Pancreas (tissue), 10 donors: ENCODE measurements around the gene ST8SIA5. TPM values are rescaled to one million over a fixed set of nuclear protein-coding genes. Genes with fewer than 3 reads are reported as not detected.

Experiments
- ATAC-seq, 4 donors: fragments of 200-7000 bp; cut with Tn5 transposase; one replicate each; pipeline versions ENCODE4 v1.8.0 to v1.9.1; 2020; ENCODE audit warnings: mild to moderate bottlenecking in 4 of 4, moderate library complexity in 4 of 4
- DNase-seq, 6 donors: peaks; one replicate each; pipeline ENCODE4 v3.0.0-alpha.2; 2020
- FAIRE-seq: peaks from 2 replicates; lab custom pipeline; 2012; peaks lifted over from hg19 to GRCh38; lab: Jason Lieb, UNC
- H3K27ac ChIP-seq, 4 donors: fragments of 200-600 bp; sonication (generic); 1 replicate in 3 of 4; 2 replicates in 1 of 4; pipeline versions ENCODE4 v1.5.0 to v1.8.0; 2020
- H3K27me3 ChIP-seq, 4 donors: fragments of 200-600 bp; one replicate each; pipeline ENCODE4 v1.8.0; 2021
- H3K36me3 ChIP-seq, 3 donors: fragments of 200-600 bp; sonication (generic) in 1 of 3; one replicate each; pipeline versions ENCODE4 v1.5.0 to v1.8.0; 2020 to 2021
- H3K4me1 ChIP-seq, 3 donors: fragments of 200-600 bp; one replicate each; pipeline ENCODE4 v1.8.0; 2021
- H3K4me3 ChIP-seq, 4 donors: fragments of 200-600 bp; sonication (generic) in 2 of 4; one replicate each; pipeline versions ENCODE4 v1.5.0 to v1.8.0; 2020 to 2021
- H3K9me3 ChIP-seq, 4 donors: fragments of 200-600 bp; one replicate each; pipeline ENCODE4 v1.8.0; 2021
- WGBS, 2 donors: extraction: QIAGEN DNeasy Blood & Tissue Kit; methylation state at CpG; one replicate each; pipeline ENCODE4 v1.1.7; 2013; 5-methylcytosine and 5-hydroxymethylcytosine counted together
- intact Hi-C, 3 donors: fragments of 100-400 bp; cut with DNase I; formaldehyde crosslinking; loops; one replicate each; pipeline versions ENCODE4 v1.11.1 to v1.14.2; 2022
- polyA plus RNA-seq, 2 donors: library from polyadenylated mRNA; stranded (reverse); fragments of 200-250 nt; gene quantifications; one replicate each; pipeline ENCODE4 v1.2.3, GENCODE V29; 2013
- total RNA-seq, 6 donors: library from RNA; stranded (reverse); fragmentation: NEBNext Ultra II Directional in 4 of 6; extraction: Animal tissue kit (Norgen Biotek cat#: 25700) in 4 of 6; gene quantifications; one replicate each; pipeline versions ENCODE4 v1.2.1 to v1.2.4, GENCODE V29; 2021 to 2023
- TF ChIP-seq, protein P1 (sequence below), 4 donors: fragments of 200-600 bp; sonication (generic) in 3 of 4; IDR thresholded peaks; one replicate each; pipeline versions ENCODE4 v1.5.0 to v1.8.0; 2021; ENCODE audit warnings: antibody characterized with exemption in 4 of 4
- donor health status: healthy with polysubstance abuse.
- donor health status: DM: no; HTN: no; CAD: no; lungs with moderate emphysema.
- donor health status: DM: no; HTN: no; CAD: no.
- donor health status: control.
- donor health status: control.
- donor health status: Bipolar disorder and iron deficiency.
- donor health status: DM: yes; HTN: yes; CAD: no.
- donor health status: DM: no; HTN: no; CAD: no.
- donor health status: DM: no; HTN: no; CAD: no.
- donor health status: DM: yes; HTN: yes; CAD: no.

ST8SIA5 gene
- total and polyA plus RNA-seq, 8 donors = 0.06 to 1.1 (median 0.24) TPM

DNA sequence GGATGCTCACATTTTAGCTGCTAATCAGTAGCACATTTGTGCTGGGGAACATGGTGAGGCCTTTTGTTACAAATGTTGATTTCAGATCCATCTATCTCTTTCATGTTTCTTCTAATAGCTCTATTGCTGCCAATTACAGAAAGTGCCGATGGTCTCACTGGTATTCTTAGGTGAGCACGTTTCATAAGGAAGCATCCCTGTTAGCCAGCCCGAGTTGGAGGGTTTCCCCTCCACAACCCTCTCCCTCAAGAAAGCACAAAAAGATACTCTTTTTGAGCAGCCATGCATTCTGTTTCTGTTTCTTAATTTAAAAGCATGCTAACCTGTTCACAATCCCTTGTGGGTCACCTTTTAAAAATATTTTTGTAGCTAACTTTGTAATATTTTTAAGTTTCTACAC lies 30.8 kb upstream of the ST8SIA5 start:
- intact Hi-C loops = no loop called here
- TF ChIP-seq, protein P1, sequence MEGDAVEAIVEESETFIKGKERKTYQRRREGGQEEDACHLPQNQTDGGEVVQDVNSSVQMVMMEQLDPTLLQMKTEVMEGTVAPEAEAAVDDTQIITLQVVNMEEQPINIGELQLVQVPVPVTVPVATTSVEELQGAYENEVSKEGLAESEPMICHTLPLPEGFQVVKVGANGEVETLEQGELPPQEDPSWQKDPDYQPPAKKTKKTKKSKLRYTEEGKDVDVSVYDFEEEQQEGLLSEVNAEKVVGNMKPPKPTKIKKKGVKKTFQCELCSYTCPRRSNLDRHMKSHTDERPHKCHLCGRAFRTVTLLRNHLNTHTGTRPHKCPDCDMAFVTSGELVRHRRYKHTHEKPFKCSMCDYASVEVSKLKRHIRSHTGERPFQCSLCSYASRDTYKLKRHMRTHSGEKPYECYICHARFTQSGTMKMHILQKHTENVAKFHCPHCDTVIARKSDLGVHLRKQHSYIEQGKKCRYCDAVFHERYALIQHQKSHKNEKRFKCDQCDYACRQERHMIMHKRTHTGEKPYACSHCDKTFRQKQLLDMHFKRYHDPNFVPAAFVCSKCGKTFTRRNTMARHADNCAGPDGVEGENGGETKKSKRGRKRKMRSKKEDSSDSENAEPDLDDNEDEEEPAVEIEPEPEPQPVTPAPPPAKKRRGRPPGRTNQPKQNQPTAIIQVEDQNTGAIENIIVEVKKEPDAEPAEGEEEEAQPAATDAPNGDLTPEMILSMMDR (IDR thresholded peaks at IDR 0.05) = no peak
- no peak for FAIRE-seq

DNA sequence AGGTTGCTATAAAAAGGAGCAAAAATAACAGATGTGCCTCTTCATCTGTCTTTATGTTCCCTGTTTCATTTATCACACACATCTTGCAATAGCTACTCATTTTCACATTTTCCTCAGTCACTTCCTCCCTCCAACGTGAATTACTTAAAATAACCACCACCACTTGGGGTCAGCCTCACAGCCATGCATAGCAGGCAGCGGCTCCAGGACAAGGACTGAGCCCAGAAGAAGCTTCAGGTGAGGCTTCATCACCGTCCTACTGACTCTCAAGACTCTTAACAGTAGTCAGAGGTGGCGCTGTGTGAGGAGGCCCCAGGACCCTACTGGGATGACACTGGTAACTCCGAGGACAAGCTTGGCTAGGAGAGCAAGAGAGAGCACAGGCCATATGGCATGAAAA lies 15.5 kb upstream of the ST8SIA5 start:
- Histone ChIP-seq H3K4me3 (no peak overlapping the region), H3K27ac (no peak overlapping the region), H3K36me3 (no peaks in the 10 kb centered on the region), H3K4me1 (no peaks in the 10 kb centered on the region), H3K9me3 (no peaks in the 10 kb centered on the region), H3K27me3 (no peaks in the 10 kb centered on the region)
- whole genome bisulfite sequencing, 2 donors = 51 to 62% methylated on average over 5 of the region's 5 CpGs
- intact Hi-C loops = no loop called here
- TF ChIP-seq, protein P1 (IDR thresholded peaks at IDR 0.05) = no peak
- FAIRE-seq = no peak
- DNase-seq = no peak
- no peak for ATAC-seq

More for the DNA sequence above, 30.8 kb upstream of the ST8SIA5 start:
- 74 to 75% methylated on average over 3 of the region's 3 CpGs for WGBS, 2 donors
- Histone ChIP-seq H3K27ac (no peak overlapping the region), H3K27me3 (no peaks in the 10 kb centered on the region), H3K4me1 (no peaks in the 10 kb centered on the region), H3K4me3 (no peak overlapping the region), H3K9me3 (no peaks in the 10 kb centered on the region), H3K36me3 (no peaks in the 10 kb centered on the region)
- ATAC-seq (no peak), DNase-seq (no peak)

DNA sequence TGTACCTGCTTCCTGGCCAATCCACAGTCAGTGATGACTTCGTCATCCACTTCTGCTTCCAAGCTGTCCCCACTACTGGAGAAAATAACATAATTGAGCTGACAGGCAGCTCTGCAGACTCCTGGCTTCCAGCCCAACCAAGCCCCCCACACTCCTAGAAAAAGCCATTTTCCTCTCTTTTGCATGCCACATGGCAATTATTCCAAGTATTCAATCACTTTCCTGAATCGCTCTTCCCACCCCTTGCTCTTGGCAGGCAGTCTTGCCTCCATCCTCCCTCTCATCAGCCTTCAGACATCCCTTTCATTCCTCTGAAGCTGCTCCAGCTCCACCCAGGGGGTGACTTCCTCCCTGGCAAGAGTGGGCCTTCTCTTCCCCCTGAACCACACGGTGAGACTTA lies 14.3 kb upstream of the ST8SIA5 start:
- Histone ChIP-seq H3K9me3 (no peaks in the 10 kb centered on the region), H3K4me1 (no peaks in the 10 kb centered on the region), H3K36me3 (no peaks in the 10 kb centered on the region), H3K4me3 (no peak overlapping the region), H3K27ac (no peak overlapping the region), H3K27me3 (no peaks in the 10 kb centered on the region)
- FAIRE-seq (no peak), DNase-seq (no peak), ATAC-seq (no peak)
- intact Hi-C loops = no loop called here
- 55 to 58% methylated on average over 3 of the region's 3 CpGs for WGBS, 2 donors
- TF ChIP-seq, protein P1 (IDR thresholded peaks at IDR 0.05) = no peak

DNA sequence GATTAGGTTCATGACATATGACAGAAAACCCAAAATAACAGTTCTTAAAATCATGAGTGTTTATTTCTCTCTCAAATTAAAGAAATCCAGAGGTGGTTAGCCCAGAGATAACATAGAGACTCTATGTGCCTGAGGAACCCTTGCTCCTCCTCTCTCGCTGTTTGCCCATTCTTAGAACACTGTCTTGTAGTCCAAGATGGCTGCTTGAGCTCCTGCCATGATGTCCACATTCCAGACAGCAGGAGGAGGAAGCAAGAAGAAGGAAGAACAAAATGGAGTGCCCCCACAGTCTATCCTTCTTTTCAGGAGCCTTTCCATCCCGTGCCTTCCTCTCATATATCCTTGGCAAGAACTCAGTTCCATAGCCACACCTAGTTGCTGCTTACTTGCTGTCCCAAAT lies 13.9 kb upstream of the ST8SIA5 start:
- intact Hi-C loops = no loop called here
- FAIRE-seq = no peak
- 71 to 76% methylated on average over 2 of the region's 2 CpGs for WGBS, 2 donors
- H3K36me3 ChIP-seq = no peaks in the 10 kb centered on the region
- no peak overlapping the region for H3K4me3 ChIP-seq
- no peak overlapping the region for H3K27ac ChIP-seq
- no peak for ATAC-seq
- H3K27me3 ChIP-seq = no peaks in the 10 kb centered on the region
- DNase-seq = no peak
- TF ChIP-seq, protein P1 (IDR thresholded peaks at IDR 0.05) = no peak
- no peaks in the 10 kb centered on the region for H3K9me3 ChIP-seq
- no peaks in the 10 kb centered on the region for H3K4me1 ChIP-seq

DNA sequence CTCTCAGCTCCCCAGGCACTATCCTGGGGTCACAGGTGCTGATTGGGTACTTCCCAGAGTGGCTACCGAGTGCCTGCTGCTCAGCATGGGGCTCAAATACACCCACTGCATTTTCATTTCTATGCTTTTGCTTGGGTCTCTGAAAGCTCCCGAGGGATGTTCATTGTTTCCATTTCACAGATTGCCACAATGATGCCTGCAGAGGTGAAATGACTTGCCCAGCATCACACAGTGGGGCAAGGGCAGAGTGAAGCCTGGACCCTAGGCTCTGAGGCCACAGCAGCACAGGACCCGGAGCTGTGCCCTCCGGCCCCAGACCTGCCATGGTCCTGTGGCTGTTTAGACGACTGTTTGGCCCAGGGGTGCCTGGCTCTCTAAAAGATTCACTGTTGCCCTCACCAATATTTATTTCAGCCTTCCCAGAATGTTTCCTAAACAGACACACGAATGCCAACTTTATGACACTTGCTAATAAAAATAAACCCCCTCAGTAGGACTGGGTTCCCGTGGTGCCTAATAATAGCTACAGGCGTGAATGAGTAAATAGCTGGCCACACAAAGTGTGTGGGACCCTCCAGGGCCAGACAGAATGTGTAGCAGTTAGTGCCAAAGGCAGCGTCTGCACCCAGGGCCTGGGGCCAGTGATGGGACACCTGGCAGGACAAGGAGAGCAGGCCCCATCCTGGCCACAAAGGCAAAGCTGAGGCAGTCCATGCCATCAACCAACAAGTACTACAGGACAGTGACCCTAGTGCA lies 11.5 kb upstream of the ST8SIA5 start:
- H3K4me3 ChIP-seq = no peak overlapping the region
- WGBS, 2 donors = 50 to 58% methylated on average over 9 of the region's 9 CpGs
- H3K27ac ChIP-seq = no peak overlapping the region
- no peaks in the 10 kb centered on the region for H3K9me3 ChIP-seq
- no peak for DNase-seq
- TF ChIP-seq, protein P1 (IDR thresholded peaks at IDR 0.05) = no peak
- intact Hi-C loops = no loop called here
- ATAC-seq = no peak
- H3K27me3 ChIP-seq = peaks cover 0 to 5% (median 0%) of the 10 kb centered on the region in 4 donors
- H3K36me3 ChIP-seq = no peaks in the 10 kb centered on the region
- no peak for FAIRE-seq
- H3K4me1 ChIP-seq = no peaks in the 10 kb centered on the region
